Renal cortex interstitium (tissue), 15 donors: ENCODE measurements around the gene COMMD9. TPM values are rescaled to one million over a fixed set of nuclear protein-coding genes. Genes with fewer than 3 reads are reported as not detected.
"Not testable (repeated sequence)": the region's sequence is repeated elsewhere in the genome, so short reads cannot be mapped to it uniquely, and the experiment has no call there.

Source experiments
- DNase-seq, 11 donors: peaks; one replicate each; pipeline ENCODE4 v3.0.0-alpha.2; 2013; ENCODE audit warnings: low read depth in 9 of 11, low spot score in 4 of 11; ENCODE audit errors: extremely low read depth in 1 of 11
- long read RNA-seq, 16 experiments: transcript quantifications; one replicate each; lab custom pipeline, GENCODE V29; 2026
- polyA plus RNA-seq, 3 donors: library from polyadenylated mRNA; unstranded; fragments of 120-200 nt; gene quantifications; one replicate each; pipeline ENCODE4 v1.2.1, GENCODE V29; 2013; ENCODE audit not compliant: insufficient read length in 3 of 3

The COMMD9 gene
- 10 to 100 TPM; 80.5 to 88.4 (median 86.0) TPM for polyA plus RNA-seq
- long read RNA-seq, donor 1, transcript COMMD9-201 (6 exons, 2,954 nt) = major isoform, 23 of 24 reads
- long read RNA-seq, donor 1, partial matches to known transcripts = 0 of 24 reads
- long read RNA-seq, donor 1, other reads (novel, unspliced or antisense) = 0 of 24 reads
- long read RNA-seq, donor 2, transcript COMMD9-201 (6 exons, 2,954 nt) = major isoform, 15 of 16 reads
- long read RNA-seq, donor 2, partial matches to known transcripts = 0 of 16 reads
- long read RNA-seq, donor 2, other reads (novel, unspliced or antisense) = 0 of 16 reads
- long read RNA-seq, donor 3, transcript COMMD9-201 (6 exons, 2,954 nt) = major isoform, 31 of 34 reads
- long read RNA-seq, donor 3, partial matches to known transcripts = 0 of 34 reads
- long read RNA-seq, donor 3, other reads (novel, unspliced or antisense) = 0 of 34 reads
- long read RNA-seq, donor 4, transcript COMMD9-201 (6 exons, 2,954 nt) = major isoform, 24 of 25 reads
- long read RNA-seq, donor 4, partial matches to known transcripts = 0 of 25 reads
- long read RNA-seq, donor 4, other reads (novel, unspliced or antisense) = 0 of 25 reads
- long read RNA-seq, donor 5 = 0 reads
- long read RNA-seq, donor 6, transcript COMMD9-201 (6 exons, 2,954 nt) = major isoform, 9 of 14 reads
- long read RNA-seq, donor 6, partial matches to known transcripts = 0 of 14 reads
- long read RNA-seq, donor 6, other reads (novel, unspliced or antisense) = 0 of 14 reads
- long read RNA-seq, donor 7, transcript COMMD9-201 (6 exons, 2,954 nt) = major isoform, 21 of 30 reads
- long read RNA-seq, donor 7, partial matches to known transcripts = 0 of 30 reads
- long read RNA-seq, donor 7, other reads (novel, unspliced or antisense) = 0 of 30 reads
- long read RNA-seq, donor 8, transcript COMMD9-201 (6 exons, 2,954 nt) = major isoform, 51 of 57 reads
- long read RNA-seq, donor 8, partial matches to known transcripts = 0 of 57 reads
- long read RNA-seq, donor 8, other reads (novel, unspliced or antisense) = 0 of 57 reads
- long read RNA-seq, donor 9, transcript COMMD9-201 (6 exons, 2,954 nt) = major isoform, 26 of 29 reads
- long read RNA-seq, donor 9, partial matches to known transcripts = 0 of 29 reads
- long read RNA-seq, donor 9, other reads (novel, unspliced or antisense) = 0 of 29 reads
- long read RNA-seq, donor 10, transcript COMMD9-201 (6 exons, 2,954 nt) = major isoform, 20 of 24 reads
- long read RNA-seq, donor 10, partial matches to known transcripts = 0 of 24 reads
- long read RNA-seq, donor 10, other reads (novel, unspliced or antisense) = 0 of 24 reads
- long read RNA-seq, donor 11, transcript COMMD9-201 (6 exons, 2,954 nt) = major isoform, 32 of 32 reads
- long read RNA-seq, donor 11, partial matches to known transcripts = 0 of 32 reads
- long read RNA-seq, donor 11, other reads (novel, unspliced or antisense) = 0 of 32 reads
- long read RNA-seq, donor 12, transcript COMMD9-201 (6 exons, 2,954 nt) = major isoform, 11 of 13 reads
- long read RNA-seq, donor 12, partial matches to known transcripts = 0 of 13 reads
- long read RNA-seq, donor 12, other reads (novel, unspliced or antisense) = 0 of 13 reads
- long read RNA-seq, donor 13 = 0 reads
- long read RNA-seq, donor 14, transcript COMMD9-201 (6 exons, 2,954 nt) = major isoform, 22 of 23 reads
- long read RNA-seq, donor 14, partial matches to known transcripts = 0 of 23 reads
- long read RNA-seq, donor 14, other reads (novel, unspliced or antisense) = 0 of 23 reads
- long read RNA-seq, donor 15, transcript COMMD9-201 (6 exons, 2,954 nt) = major isoform, 6 of 6 reads
- long read RNA-seq, donor 15, partial matches to known transcripts = 0 of 6 reads
- long read RNA-seq, donor 15, other reads (novel, unspliced or antisense) = 0 of 6 reads
- long read RNA-seq, donor 16, transcript COMMD9-201 (6 exons, 2,954 nt) = major isoform, 50 of 66 reads
- long read RNA-seq, donor 16, partial matches to known transcripts = 0 of 66 reads
- long read RNA-seq, donor 16, other reads (novel, unspliced or antisense) = 7 of 66 reads

GRCh38 chr11:36289226-36289852 is at the start of gene COMMD9:
COMMD9 (minus strand) TSS chr11:36289424; CDS start chr11:36289412, 12 bp downstream.
- DNase-seq = peak; percentile 75 to 92 (median 87)

GRCh38 chr11:36333897-36334296 is 44.7 kb upstream of the COMMD9 start:
- DNase-seq = no peak

- no peak for DNase-seq
These were observed 44.2 kb upstream of the COMMD9 start for GRCh38 chr11:36333468-36333867.

GRCh38 chr11:36330411-36330810 is 41.2 kb upstream of the COMMD9 start:
- no peak for DNase-seq

GRCh38 chr11:36328966-36329673 is 39.9 kb upstream of the COMMD9 start:
- no peak for DNase-seq

GRCh38 chr11:36326524-36327419 is 37.5 kb upstream of the COMMD9 start:
- no peak for DNase-seq

GRCh38 chr11:36325403-36325802 is 36.2 kb upstream of the COMMD9 start:
- DNase-seq = not testable (repeated sequence)

- DNase-seq = not testable (repeated sequence)
These were observed 35.7 kb upstream of the COMMD9 start for GRCh38 chr11:36324956-36325355.

GRCh38 chr11:36317992-36318391 is 28.8 kb upstream of the COMMD9 start:
- no peak for DNase-seq

GRCh38 chr11:36316049-36316448 is 26.8 kb upstream of the COMMD9 start:
- DNase-seq = no peak

GRCh38 chr11:36314434-36314767 is 25.2 kb upstream of the COMMD9 start:
- no peak for DNase-seq

- DNase-seq = no peak
These were observed 24.7 kb upstream of the COMMD9 start for GRCh38 chr11:36313750-36314433.

GRCh38 chr11:36312611-36313472 is 23.6 kb upstream of the COMMD9 start:
- no peak for DNase-seq

GRCh38 chr11:36311926-36312595 is 22.8 kb upstream of the COMMD9 start:
- no peak for DNase-seq
